CD14-positive monocyte (primary cell): Measurements from ENCODE around the gene EDN2. TPM values are rescaled to one million over a fixed set of nuclear protein-coding genes. Genes with fewer than 3 reads are reported as not detected.

ENCODE experiments used
- DNase-seq, 3 donors: peaks; one replicate each; pipeline ENCODE4 v3.0.0-alpha.2; 2011 to 2022
- H2AFZ ChIP-seq: 2 replicates; pipeline ENCODE4 v1.6.0; 2012; ENCODE audit warnings: mild to moderate bottlenecking, low read depth, low read length, inconsistent platforms; ENCODE audit not compliant: insufficient read depth, poor library complexity, severe bottlenecking
- H3K27ac ChIP-seq, 2 donors: 1 replicate in 1 of 2; 2 replicates in 1 of 2; pipeline ENCODE4 v1.5.1; 2012 to 2013; ENCODE audit warnings: low read length in 2 of 2, control low read depth in 1 of 2, inconsistent platforms in 1 of 2, low read depth in 1 of 2, mild to moderate bottlenecking in 1 of 2
- H3K27me3 ChIP-seq, 2 donors: one replicate each; pipeline versions ENCODE4 v1.6.0 to v1.6.1; 2011 to 2013; ENCODE audit warnings: low read length in 2 of 2; ENCODE audit not compliant: control insufficient read depth in 2 of 2, insufficient read depth in 2 of 2
- H3K36me3 ChIP-seq, 2 donors: replicated peaks in 1 of 2; 1 replicate in 1 of 2; 2 replicates in 1 of 2; pipeline versions ENCODE4 v1.5.1 to v1.6.1; 2012 to 2013; ENCODE audit warnings: low read length in 2 of 2, control low read depth in 1 of 2, inconsistent platforms in 1 of 2, mild to moderate bottlenecking in 1 of 2; ENCODE audit not compliant: insufficient read depth in 2 of 2, control insufficient read depth in 1 of 2
- H3K4me1 ChIP-seq, 2 donors: 1 replicate in 1 of 2; 2 replicates in 1 of 2; pipeline versions ENCODE4 v1.5.1 to v1.6.1; 2012 to 2013; ENCODE audit warnings: low read length in 2 of 2, control low read depth in 1 of 2, inconsistent platforms in 1 of 2, mild to moderate bottlenecking in 1 of 2, moderate library complexity in 1 of 2; ENCODE audit not compliant: insufficient read depth in 2 of 2, control insufficient read depth in 1 of 2
- H3K4me2 ChIP-seq: replicated peaks from 2 replicates; pipeline ENCODE3; 2012; ENCODE audit warnings: low read length, moderate library complexity, mild to moderate bottlenecking; ENCODE audit not compliant: poor library complexity, severe bottlenecking; ENCODE audit errors: extremely low read depth
- H3K4me3 ChIP-seq, 3 experiments: fragments of 200-600 bp in 1 of 3; sonication (generic) in 1 of 3; replicated peaks in 1 of 3; 1 replicate in 2 of 3; 2 replicates in 1 of 3; pipeline ENCODE4 v1.5.1; 2011 to 2013; ENCODE audit warnings: low read length in 3 of 3, mild to moderate bottlenecking in 3 of 3, control low read depth in 2 of 3, low read depth in 2 of 3, inconsistent platforms in 1 of 3, moderate library complexity in 1 of 3
- H3K79me2 ChIP-seq: 2 replicates; pipeline ENCODE4 v1.6.0; 2012; ENCODE audit warnings: mild to moderate bottlenecking, control low read depth, inconsistent platforms, low read length, moderate library complexity; ENCODE audit not compliant: insufficient read depth
- H3K9ac ChIP-seq: 2 replicates; pipeline ENCODE4 v1.6.0; 2017; ENCODE audit warnings: low read length, mild to moderate bottlenecking; ENCODE audit not compliant: insufficient read depth, poor library complexity, severe bottlenecking
- H3K9me3 ChIP-seq, 2 donors: replicated peaks in 1 of 2; 1 replicate in 1 of 2; 2 replicates in 1 of 2; pipeline versions ENCODE4 v1.5.1 to v1.6.1; 2012 to 2013; ENCODE audit warnings: low read length in 2 of 2, control low read depth in 1 of 2; ENCODE audit not compliant: control insufficient read depth in 1 of 2, insufficient read depth in 1 of 2
- H4K20me1 ChIP-seq: 2 replicates; pipeline ENCODE4 v1.6.0; 2012; ENCODE audit warnings: mild to moderate bottlenecking, low read length, control low read depth, moderate library complexity; ENCODE audit not compliant: insufficient read depth
- H3K27ac Mint-ChIP-seq, 7 donors: one replicate each; pipeline ENCODE4 v1.8.0; 2020; ENCODE audit warnings: mild to moderate bottlenecking in 7 of 7, mixed read lengths in 7 of 7, moderate library complexity in 6 of 7, inconsistent platforms in 2 of 7
- H3K27me3 Mint-ChIP-seq, 3 donors: one replicate each; pipeline ENCODE4 v1.8.0; 2021 to 2022; ENCODE audit warnings: low read depth in 3 of 3, mild to moderate bottlenecking in 3 of 3, mixed read lengths in 3 of 3, moderate library complexity in 3 of 3, inconsistent platforms in 1 of 3
- H3K36me3 Mint-ChIP-seq, 2 donors: one replicate each; pipeline ENCODE4 v1.8.0; 2020; ENCODE audit warnings: mixed read lengths in 2 of 2, inconsistent platforms in 1 of 2, mild to moderate bottlenecking in 1 of 2
- H3K4me1 Mint-ChIP-seq: one replicate; pipeline ENCODE4 v1.8.0; 2020; ENCODE audit warnings: mild to moderate bottlenecking, mixed read lengths
- H3K4me3 Mint-ChIP-seq, 2 donors: one replicate each; pipeline ENCODE4 v1.8.0; 2020; ENCODE audit warnings: mild to moderate bottlenecking in 2 of 2, mixed read lengths in 2 of 2, moderate library complexity in 1 of 2
- H3K9me3 Mint-ChIP-seq, 7 donors: one replicate each; pipeline ENCODE4 v1.8.0; 2020 to 2022; ENCODE audit warnings: mixed read lengths in 7 of 7, mild to moderate bottlenecking in 6 of 7, moderate library complexity in 6 of 7, inconsistent platforms in 2 of 7
- CTCF ChIP-seq: fragments of 200-600 bp; IDR thresholded peaks from one replicate; pipeline ENCODE4 v1.8.0; 2022; ENCODE audit warnings: antibody characterized with exemption, mild to moderate bottlenecking
- WGBS: methylation state at CpG from one replicate; pipeline ENCODE4 v1.1.5; 2013; ENCODE audit warnings: missing lambda C conversion rate; ENCODE audit not compliant: insufficient coverage; 5-methylcytosine and 5-hydroxymethylcytosine counted together
- intact Hi-C, 2 donors: fragments of 100-400 bp; cut with micrococcal nuclease; formaldehyde crosslinking; loops; one replicate each; pipeline versions ENCODE4 v1.15.0 to v1.15.1; 2023
- polyA plus RNA-seq, 3 donors: library from polyadenylated mRNA; depleted of rRNA in 1 of 3; unstranded in 2 of 3; stranded (reverse) in 1 of 3; fragments of 300-500 nt in 2 of 3; fragments of >200 nt in 1 of 3; fragmentation: Illumina TruSeq in 2 of 3; gene quantifications; 1 replicate in 2 of 3; 2 replicates in 1 of 3; pipeline ENCODE4 v1.2.3, GENCODE V29; 2012 to 2021

Gene EDN2
- polyA plus RNA-seq, 3 donors = not detected

GRCh38 chr1:41497056-41497440, 12.6 kb upstream of the EDN2 start:
- no peak overlapping the region for H3K27ac ChIP-seq
- peaks cover 0 to 15% of the 10 kb centered on the region in 2 donors for H3K27me3 ChIP-seq
- H4K20me1 ChIP-seq = no peaks in the 10 kb centered on the region
- no peak for DNase-seq
- Mint-ChIP-seq H3K4me3 (peak overlapping the region in 1 of 2 donors; percentile 74), H3K27me3 (peaks cover 13 to 28% (median 19%) of the 10 kb centered on the region in 3 donors), H3K36me3 (no peaks in the 10 kb centered on the region), H3K9me3 (no peaks in the 10 kb centered on the region), H3K4me1 (peaks cover 12% of the 10 kb centered on the region), H3K27ac (peak overlapping the region in 1 of 7 donors; percentile 50)
- WGBS = 87% methylated on average over 9 of the region's 13 CpGs
- no peaks in the 10 kb centered on the region for H3K9me3 ChIP-seq
- H3K36me3 ChIP-seq = no peaks in the 10 kb centered on the region
- H3K79me2 ChIP-seq = no peaks in the 10 kb centered on the region
- peaks cover 9 to 19% of the 10 kb centered on the region in 2 donors for H3K4me1 ChIP-seq
- peak overlapping the region in 1 of 3 experiments; percentile 71 for H3K4me3 ChIP-seq
- TF ChIP-seq CTCF = no peak
- H3K9ac ChIP-seq = peak overlapping the region; percentile 57
- H3K4me2 ChIP-seq = peak overlapping the region; percentile 81
- peak overlapping the region; percentile 65 for H2AFZ ChIP-seq
- intact Hi-C loops = no loop called here

GRCh38 chr1:41496080-41497055, 11.9 kb upstream of the EDN2 start:
- Histone ChIP-seq H2AFZ (peak overlapping the region; percentile 65), H3K4me2 (peak overlapping the region; percentile 81), H3K36me3 (no peaks in the 10 kb centered on the region), H4K20me1 (no peaks in the 10 kb centered on the region), H3K9ac (peak overlapping the region; percentile 57), H3K27me3 (peaks cover 0 to 15% of the 10 kb centered on the region in 2 donors), H3K79me2 (no peaks in the 10 kb centered on the region), H3K9me3 (no peaks in the 10 kb centered on the region), H3K4me3 (peak overlapping the region; percentile 3 to 71 (median 19)), H3K4me1 (peaks cover 9 to 19% of the 10 kb centered on the region in 2 donors), H3K27ac (no peak overlapping the region)
- peaks cover 12% of the 10 kb centered on the region for H3K4me1 Mint-ChIP-seq
- no peaks in the 10 kb centered on the region for H3K36me3 Mint-ChIP-seq
- no peak overlapping the region for H3K27ac Mint-ChIP-seq
- no peaks in the 10 kb centered on the region for H3K9me3 Mint-ChIP-seq
- 6% methylated on average over 69 of the region's 74 CpGs for WGBS
- no peak for TF ChIP-seq CTCF
- H3K27me3 Mint-ChIP-seq = peaks cover 13 to 30% (median 19%) of the 10 kb centered on the region in 3 donors
- peak overlapping the region; percentile 56 to 77 for H3K4me3 Mint-ChIP-seq
- intact Hi-C loops = no loop called here
- peak; percentile 27 to 42 (median 41) for DNase-seq
